Measurements from ENCODE around the gene ZNF668. TPM values are rescaled to one million over a fixed set of nuclear protein-coding genes. Genes with fewer than 3 reads are reported as not detected.

The ZNF668 gene
- 15.6 to 22.1 TPM (median 16.6 TPM) in 5 replicates for total RNA-seq (2022; extraction: Qiagen RNA extraction; ENCODE audit: low read depth)

DNA sequence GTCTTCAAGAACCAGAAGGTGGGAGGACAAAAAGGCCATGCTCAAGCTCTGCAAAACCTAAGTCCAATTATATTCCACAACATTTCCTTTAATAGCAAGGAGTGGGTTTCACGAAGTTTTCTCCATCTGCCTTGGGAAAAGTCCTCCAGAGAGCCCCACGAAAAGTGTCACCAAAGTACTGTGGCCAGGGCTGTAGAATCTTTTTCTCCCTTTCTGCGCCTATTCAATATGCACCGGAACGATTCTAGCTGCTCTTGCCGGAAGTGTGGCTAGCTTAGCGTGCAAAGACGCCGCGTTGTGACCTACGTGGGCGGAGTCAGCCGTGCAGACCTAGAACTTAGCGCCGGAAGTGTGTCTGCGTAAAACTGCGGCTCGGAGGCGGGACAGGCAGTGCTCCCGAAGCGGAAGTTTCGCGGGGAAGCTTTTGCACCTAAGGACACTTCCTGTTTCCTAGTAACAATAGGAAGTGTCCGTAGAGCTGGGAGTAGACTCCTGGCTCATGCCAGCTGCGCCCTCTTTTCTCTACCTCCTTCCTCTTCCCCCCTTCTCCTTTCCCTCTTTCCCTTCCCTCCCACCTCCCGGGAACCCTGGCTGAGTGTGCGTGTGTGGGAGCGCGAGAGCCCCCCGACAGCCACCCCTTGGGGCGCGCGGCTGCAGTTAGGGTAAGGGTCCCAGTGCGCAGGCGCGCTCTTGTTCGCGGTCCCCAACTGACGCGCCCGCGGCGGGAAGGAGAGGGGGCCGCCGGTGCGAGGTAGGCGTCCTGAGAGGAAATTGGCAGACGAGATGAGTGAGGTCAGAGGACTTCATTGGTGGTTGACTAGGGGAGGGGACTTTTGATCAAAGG, at the start of gene ZNF668, which contains the start of gene ZNF646:
Gene ZNF668 (minus strand): TSS at position 271 of the 844 bp plus-strand sequence. CDS start 9,781 bp downstream, outside the sequence.
Gene ZNF646 (plus strand): TSS at position 453 of the 844 bp plus-strand sequence. CDS start 1,903 bp downstream, outside the sequence.

DNA sequence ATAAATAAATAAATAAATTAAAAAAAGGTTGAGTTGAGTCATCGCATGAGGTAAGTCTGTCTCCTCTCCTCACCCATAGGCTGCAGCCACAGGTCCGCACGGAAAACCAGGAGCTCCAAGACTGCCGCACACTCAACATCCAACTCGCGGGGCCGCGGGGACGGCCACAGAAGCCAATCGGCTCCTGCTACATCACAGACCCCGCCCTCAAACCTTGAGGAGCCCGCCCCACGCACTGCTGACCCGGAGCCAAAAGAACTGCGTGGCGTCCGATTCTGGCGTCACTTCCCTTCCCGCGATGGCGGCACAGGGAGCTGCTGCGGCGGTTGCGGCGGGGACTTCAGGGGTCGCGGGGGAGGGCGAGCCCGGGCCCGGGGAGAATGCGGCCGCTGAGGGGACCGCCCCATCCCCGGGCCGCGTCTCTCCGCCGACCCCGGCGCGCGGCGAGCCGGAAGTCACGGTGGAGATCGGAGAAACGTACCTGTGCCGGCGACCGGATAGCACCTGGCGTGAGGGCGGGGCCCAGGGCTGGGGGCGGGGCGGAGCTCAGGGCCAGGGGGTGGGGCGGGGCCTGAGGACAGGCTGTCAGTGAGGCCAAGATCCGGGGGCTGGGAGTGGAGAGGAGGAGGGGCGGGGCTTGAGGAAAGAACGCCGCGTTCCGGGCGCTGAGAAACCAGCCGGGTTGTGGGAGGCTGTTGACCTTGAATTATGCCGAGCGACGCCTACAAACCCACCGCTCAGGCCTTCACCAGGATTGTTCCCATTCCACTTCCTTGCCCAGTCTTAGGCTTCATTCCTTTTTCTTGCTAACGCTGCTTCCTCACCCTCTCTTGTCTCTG, 43.6 kb upstream of the ZNF668 start, which contains the start of gene KAT8:
Gene KAT8 (plus strand): TSS at position 281 of the 839 bp plus-strand sequence. CDS start 18 bp downstream, at position 299.

DNA sequence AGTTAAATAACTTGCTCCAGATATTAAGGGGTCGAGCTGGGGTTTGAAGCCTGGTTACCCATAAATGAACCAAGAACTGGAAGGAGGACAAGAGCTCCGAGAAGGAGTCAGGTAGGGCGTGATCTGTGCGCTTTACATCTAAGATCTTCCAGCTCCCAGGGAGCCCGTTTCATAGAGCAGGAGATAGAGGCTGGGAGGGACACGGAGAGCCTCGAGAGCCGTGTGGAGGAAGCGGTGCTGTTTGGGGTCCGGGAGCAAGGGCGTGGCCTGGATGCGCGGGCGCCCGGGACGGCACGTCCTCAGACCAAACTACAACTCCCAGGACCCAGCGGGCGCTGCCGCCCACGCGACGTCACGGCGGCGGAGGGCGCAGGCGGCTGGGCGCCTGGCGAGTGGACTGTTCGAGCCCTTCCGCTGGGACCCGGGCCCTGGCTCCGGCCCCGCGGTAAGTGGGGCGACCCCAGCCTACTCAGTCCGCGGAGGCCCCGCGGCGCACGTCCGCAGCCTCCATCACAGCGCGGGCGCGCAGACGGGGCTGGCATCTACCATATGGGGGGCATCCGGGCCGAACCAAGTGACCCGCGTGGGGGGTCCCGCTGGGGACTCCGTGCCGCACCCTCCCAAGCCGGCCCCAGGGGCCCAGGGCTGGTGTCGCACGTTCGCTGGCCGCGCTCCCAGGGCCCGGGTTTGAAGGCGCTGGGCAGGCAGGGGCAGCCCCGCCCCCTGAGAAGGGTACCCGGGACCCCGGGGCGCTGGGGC, 34.2 kb upstream of the ZNF668 start, which contains the start of gene BCKDK:
Gene BCKDK (plus strand): TSS at position 352 of the 759 bp plus-strand sequence. CDS start 838 bp downstream, outside the sequence.

DNA sequence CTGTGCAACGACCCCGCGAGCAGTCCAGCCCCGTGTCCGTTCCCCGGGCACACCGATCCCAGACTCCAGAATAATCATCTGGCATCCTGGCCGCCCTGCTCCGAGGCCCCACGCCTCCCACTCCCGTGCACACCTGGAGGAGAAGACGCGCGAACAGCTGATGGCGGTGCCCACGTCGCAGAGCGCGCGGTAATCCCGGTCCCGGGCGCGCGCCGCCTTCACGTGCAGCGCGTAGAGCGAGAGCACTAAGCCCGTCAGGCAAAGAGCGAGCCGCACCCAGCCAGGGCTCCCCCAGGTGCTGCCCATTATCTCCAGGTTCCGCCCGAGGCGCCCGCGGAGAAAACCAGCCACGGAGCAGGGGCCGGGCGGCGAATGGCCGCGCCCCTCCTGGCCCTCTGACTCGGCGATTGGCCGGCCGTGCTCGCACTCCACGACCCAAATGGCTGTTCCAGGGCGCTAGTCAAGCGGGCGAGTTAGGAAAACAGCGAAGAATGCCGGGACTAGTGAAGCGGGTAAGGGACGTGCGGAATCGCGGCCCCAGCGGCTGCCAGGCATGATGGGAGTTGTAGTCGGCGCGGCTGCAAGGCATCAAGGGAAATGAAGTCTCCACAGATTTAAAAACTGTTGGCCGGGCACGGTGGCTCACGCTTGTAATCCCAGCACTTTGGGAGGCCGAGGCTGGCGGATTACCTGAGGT, 20.5 kb upstream of the ZNF668 start, which contains the start of gene VKORC1:
Gene VKORC1 (minus strand): TSS at position 374 of the 697 bp plus-strand sequence. CDS start 68 bp downstream, at position 306.

DNA sequence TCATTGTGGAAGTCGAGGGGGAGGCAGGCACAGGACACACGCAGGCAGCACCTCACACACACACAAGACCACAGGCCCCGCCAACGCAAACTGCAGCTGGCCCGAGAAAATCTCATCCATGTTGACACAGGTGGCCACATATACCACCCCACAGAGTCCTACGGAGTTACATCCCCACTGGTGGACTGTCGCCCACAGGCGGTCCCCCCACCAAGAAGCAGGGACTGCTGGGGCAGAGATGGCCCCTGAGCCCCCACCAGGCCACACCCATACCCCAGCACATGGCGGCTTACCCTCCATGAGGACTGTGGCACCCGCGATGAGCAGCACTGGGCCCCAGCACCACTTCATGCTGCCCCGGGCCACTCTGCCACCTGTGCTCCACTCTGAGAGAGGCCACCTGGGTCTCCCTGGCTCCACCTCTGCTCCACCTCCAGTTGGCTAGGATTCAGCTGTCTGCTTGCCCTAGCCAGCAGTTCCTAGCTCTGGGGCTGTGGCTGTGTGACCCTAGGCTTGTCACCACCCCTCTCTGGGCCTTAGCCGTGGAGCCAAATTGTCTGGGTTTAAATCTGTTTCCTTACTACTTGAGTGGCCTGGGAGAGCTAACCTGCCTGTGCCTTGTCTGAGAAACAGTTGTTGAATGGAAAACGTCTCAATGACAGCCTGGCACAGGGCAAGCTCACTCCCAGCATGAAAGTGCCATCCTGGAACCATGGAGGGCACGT, 14.6 kb upstream of the ZNF668 start, which contains the start of gene PRSS53:
Gene PRSS53 (minus strand): TSS at position 485 of the 725 bp plus-strand sequence. CDS start 134 bp downstream, at position 351.

DNA sequence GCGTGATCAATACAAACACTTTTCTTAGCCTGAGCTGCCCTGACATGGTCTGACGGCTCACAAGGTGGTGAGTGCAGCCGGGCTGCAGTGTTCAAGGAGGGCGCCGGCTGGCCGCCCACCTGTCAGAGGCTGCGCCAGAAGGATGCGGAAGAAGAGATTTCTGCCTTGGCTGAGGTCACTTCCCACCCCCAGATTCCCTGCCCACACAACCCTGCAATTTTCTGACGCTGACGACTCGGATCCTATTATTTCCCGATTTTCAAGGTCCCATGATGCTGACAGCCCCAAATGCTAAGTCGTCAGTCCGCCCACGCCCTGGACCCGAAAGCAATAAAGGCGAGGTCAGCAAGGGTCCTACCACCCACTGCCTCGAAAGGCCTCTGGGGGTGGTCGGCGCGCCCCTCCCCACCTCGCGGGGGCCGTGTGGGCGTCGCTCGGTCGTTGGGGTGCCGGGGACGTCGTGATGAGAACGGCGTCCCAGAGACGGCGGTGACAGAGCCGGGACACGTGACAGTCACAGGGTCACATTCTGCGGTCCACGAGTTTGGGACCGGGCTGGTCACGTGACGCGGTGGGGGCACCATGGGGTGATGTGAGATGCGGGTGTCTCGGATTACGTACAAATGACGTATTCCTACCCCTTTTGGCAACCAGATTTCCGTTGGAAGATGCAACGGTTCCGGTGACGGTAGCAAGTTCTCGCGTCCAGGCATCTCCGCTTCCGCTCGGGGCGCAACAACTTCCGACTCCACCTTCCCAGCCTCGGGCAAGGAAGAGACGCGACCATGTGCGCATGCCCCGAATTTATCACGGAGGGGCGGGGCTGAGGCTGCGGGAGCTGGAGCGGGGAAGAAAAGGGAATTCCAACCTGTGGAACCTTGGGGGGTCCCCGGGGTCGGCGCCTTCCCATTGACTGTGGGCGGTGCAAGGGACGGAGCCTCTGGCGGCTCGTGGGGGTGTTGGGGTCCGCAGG, 41.0 kb downstream of the ZNF668 start, which contains the start of gene STX4:
Gene STX4 (plus strand): TSS at position 823 of the 973 bp plus-strand sequence. CDS start 248 bp downstream, outside the sequence.

Other genes starting within 250 kb of the ZNF668 start
- 24.3 to 38.7 TPM (median 36.4 TPM) in 5 replicates for gene BCL7C, start 180.2 kb downstream of the ZNF668 start, total RNA-seq (2022; extraction: Qiagen RNA extraction; ENCODE audit: low read depth)
- gene CTF1, start 177.6 kb downstream of the ZNF668 start, total RNA-seq (2022; extraction: Qiagen RNA extraction; ENCODE audit: low read depth), result 0.09 to 0.23 TPM (median 0.16 TPM) in 4 of 5 replicates, not detected in the other
- 16.3 to 25.2 TPM (median 21.8 TPM) in 5 replicates for gene FBXL19, start 150.7 kb downstream of the ZNF668 start, total RNA-seq (2022; extraction: Qiagen RNA extraction; ENCODE audit: low read depth)
- gene ORAI3, start 125.2 kb downstream of the ZNF668 start, total RNA-seq (2022; extraction: Qiagen RNA extraction; ENCODE audit: low read depth), result 12.1 to 15.0 TPM (median 13.6 TPM) in 5 replicates
- 17.6 to 24.3 TPM (median 21.8 TPM) in 5 replicates for gene SETD1A, start 116.5 kb downstream of the ZNF668 start, total RNA-seq (2022; extraction: Qiagen RNA extraction; ENCODE audit: low read depth)
- 12.5 to 17.3 TPM (median 14.7 TPM) in 5 replicates for gene HSD3B7, start 89.0 kb downstream of the ZNF668 start, total RNA-seq (2022; extraction: Qiagen RNA extraction; ENCODE audit: low read depth)
- gene STX1B, start 63.6 kb downstream of the ZNF668 start, total RNA-seq (2022; extraction: Qiagen RNA extraction; ENCODE audit: low read depth), result 1.4 to 2.2 TPM (median 1.7 TPM) in 5 replicates
- gene STX4, start 40.7 kb downstream of the ZNF668 start, total RNA-seq (2022; extraction: Qiagen RNA extraction; ENCODE audit: low read depth), result 62.0 to 77.3 TPM (median 76.2 TPM) in 5 replicates
- 9.3 to 11.3 TPM (median 9.8 TPM) in 5 replicates for gene ZNF646, start 182 bp upstream of the ZNF668 start, total RNA-seq (2022; extraction: Qiagen RNA extraction; ENCODE audit: low read depth)
- gene PRSS53, start 14.7 kb upstream of the ZNF668 start, total RNA-seq (2022; extraction: Qiagen RNA extraction; ENCODE audit: low read depth), result 0.78 to 2.7 TPM (median 1.4 TPM) in 5 replicates
- 93.5 to 141 TPM (median 138 TPM) in 5 replicates for gene VKORC1, start 20.6 kb upstream of the ZNF668 start, total RNA-seq (2022; extraction: Qiagen RNA extraction; ENCODE audit: low read depth)
- 35.8 to 51.3 TPM (median 41.7 TPM) in 5 replicates for gene BCKDK, start 34.1 kb upstream of the ZNF668 start, total RNA-seq (2022; extraction: Qiagen RNA extraction; ENCODE audit: low read depth)
- gene KAT8, start 43.4 kb upstream of the ZNF668 start, total RNA-seq (2022; extraction: Qiagen RNA extraction; ENCODE audit: low read depth), result 34.5 to 39.9 TPM (median 37.7 TPM) in 5 replicates
- 0.21 to 0.33 TPM (median 0.24 TPM) in 5 replicates for gene PRSS8, start 61.5 kb upstream of the ZNF668 start, total RNA-seq (2022; extraction: Qiagen RNA extraction; ENCODE audit: low read depth)
- 0.35 to 1.1 TPM (median 0.70 TPM) in 5 replicates for gene PRSS36, start 75.8 kb upstream of the ZNF668 start, total RNA-seq (2022; extraction: Qiagen RNA extraction; ENCODE audit: low read depth)
- 510 to 596 TPM (median 534 TPM) in 5 replicates for gene FUS, start 105.9 kb upstream of the ZNF668 start, total RNA-seq (2022; extraction: Qiagen RNA extraction; ENCODE audit: low read depth)
- gene PYCARD, start 128.5 kb upstream of the ZNF668 start, total RNA-seq (2022; extraction: Qiagen RNA extraction; ENCODE audit: low read depth), result 24.0 to 44.0 TPM (median 40.3 TPM) in 5 replicates
- gene TRIM72, start 139.9 kb upstream of the ZNF668 start, total RNA-seq (2022; extraction: Qiagen RNA extraction; ENCODE audit: low read depth), result 0.01 to 0.16 TPM (median 0.03 TPM) in 4 of 5 replicates, not detected in the other
- not detected in 5 replicates for gene PYDC1, start 142.9 kb upstream of the ZNF668 start, total RNA-seq (2022; extraction: Qiagen RNA extraction; ENCODE audit: low read depth)
- gene ITGAM, start 185.7 kb upstream of the ZNF668 start, total RNA-seq (2022; extraction: Qiagen RNA extraction; ENCODE audit: low read depth), result 2.2 to 3.4 TPM (median 2.8 TPM) in 5 replicates

Measured in A549 treated with CpdA at 1 μM for 4 hours (cell line).